Activated CD4-positive, alpha-beta T cell treated with anti-CD3 and anti-CD28 coated beads, Interleukin-2, amount 10 ng/mL, durations not matched to agents 7 days and 5 days (primary cell): ENCODE data around the gene ZBTB48. TPM values are rescaled to one million over a fixed set of nuclear protein-coding genes. Genes with fewer than 3 reads are reported as not detected.

Experiments used
- CTCF ChIA-PET: fragments of 350-600 bp; sonication (Branson Sonifier 250); formaldehyde crosslinking; loops from one replicate; lab custom pipeline; 2021; ENCODE audit warnings: antibody characterized with exemption; lab: Charles Lee
- POLR2A ChIA-PET: fragments of 350-600 bp; sonication (Branson Sonifier 250); formaldehyde crosslinking; loops from one replicate; lab custom pipeline; 2021; ENCODE audit warnings: antibody characterized with exemption; lab: Charles Lee
- DNase-seq: peaks from one replicate; pipeline ENCODE4 v3.0.0-alpha.2; 2020
- H3K27ac Mint-ChIP-seq: one replicate; pipeline ENCODE4 v1.8.0; 2021; ENCODE audit warnings: mild to moderate bottlenecking, moderate library complexity, mixed read lengths
- H3K27me3 Mint-ChIP-seq: one replicate; pipeline ENCODE4 v1.8.0; 2021; ENCODE audit warnings: mixed read lengths
- H3K36me3 Mint-ChIP-seq: one replicate; pipeline ENCODE4 v1.8.0; 2021; ENCODE audit warnings: low read depth, mixed read lengths
- H3K4me1 Mint-ChIP-seq: one replicate; pipeline ENCODE4 v1.8.0; 2021; ENCODE audit warnings: mixed read lengths
- H3K4me3 Mint-ChIP-seq: one replicate; pipeline ENCODE4 v1.8.0; 2021; ENCODE audit warnings: mild to moderate bottlenecking, moderate library complexity, mixed read lengths
- H3K9me3 Mint-ChIP-seq: one replicate; pipeline ENCODE4 v1.8.0; 2021; ENCODE audit warnings: mixed read lengths
- total RNA-seq, 2 experiments: library from RNA; stranded (reverse); gene quantifications; one replicate each; pipeline ENCODE4 v1.2.3, GENCODE V29; 2021

Gene ZBTB48
- total RNA-seq = 10 to 100 TPM; 40.4 to 42.9 TPM

DNA sequence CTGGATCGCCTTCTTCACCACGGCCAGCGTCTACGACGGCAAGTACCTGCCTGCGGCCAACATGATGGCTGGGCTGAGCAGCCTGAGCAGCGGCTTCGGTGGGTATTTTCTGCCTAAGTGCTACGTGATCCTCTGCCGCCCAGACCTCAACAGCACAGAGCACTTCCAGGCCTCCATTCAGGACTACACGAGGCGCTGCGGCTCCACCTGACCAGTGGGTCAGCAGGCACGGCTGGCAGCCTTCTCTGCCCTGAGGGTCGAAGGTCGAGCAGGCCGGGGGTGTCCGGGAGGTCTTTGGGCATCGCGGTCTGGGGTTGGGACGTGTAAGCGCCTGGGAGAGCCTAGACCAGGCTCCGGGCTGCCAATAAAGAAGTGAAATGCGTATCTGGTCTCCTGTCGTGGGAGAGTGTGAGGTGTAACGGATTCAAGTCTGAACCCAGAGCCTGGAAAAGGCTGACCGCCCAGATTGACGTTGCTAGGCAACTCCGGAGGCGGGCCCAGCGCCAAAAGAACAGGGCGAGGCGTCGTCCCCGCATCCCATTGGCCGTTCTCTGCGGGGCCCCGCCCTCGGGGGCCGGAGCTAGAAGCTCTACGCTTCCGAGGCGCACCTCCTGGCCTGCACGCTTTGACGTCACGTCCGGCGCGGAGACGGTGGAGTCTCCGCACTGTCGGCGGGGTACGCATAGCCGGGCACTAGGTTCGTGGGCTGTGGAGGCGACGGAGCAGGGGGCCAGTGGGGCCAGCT lies at the start of gene ZBTB48:
ZBTB48 (plus strand) TSS at position 621 of the 745 bp plus-strand sequence. CDS start 616 bp downstream, outside the sequence.
- H3K27ac Mint-ChIP-seq = peak within 1 kb of the TSS; percentile 98
- H3K9me3 Mint-ChIP-seq = no peaks in the 10 kb centered on the region
- CTCF ChIA-PET = interaction anchor here (1.2 to 7.3 kb wide), 6 partner anchors 8 to 40 kb away, joined by 3 to 49 read pairs (median 4); partner anchors contain the start of genes NOL9 and TAS1R1
- no peaks in the 10 kb centered on the region for H3K27me3 Mint-ChIP-seq
- POLR2A ChIA-PET = no interaction called here
- H3K36me3 Mint-ChIP-seq = peaks cover 4% of the 10 kb centered on the region
- H3K4me1 Mint-ChIP-seq = peaks cover 37% of the 10 kb centered on the region
- H3K4me3 Mint-ChIP-seq = peak within 1 kb of the TSS; percentile 98
- DNase-seq = peak; percentile 98

DNA sequence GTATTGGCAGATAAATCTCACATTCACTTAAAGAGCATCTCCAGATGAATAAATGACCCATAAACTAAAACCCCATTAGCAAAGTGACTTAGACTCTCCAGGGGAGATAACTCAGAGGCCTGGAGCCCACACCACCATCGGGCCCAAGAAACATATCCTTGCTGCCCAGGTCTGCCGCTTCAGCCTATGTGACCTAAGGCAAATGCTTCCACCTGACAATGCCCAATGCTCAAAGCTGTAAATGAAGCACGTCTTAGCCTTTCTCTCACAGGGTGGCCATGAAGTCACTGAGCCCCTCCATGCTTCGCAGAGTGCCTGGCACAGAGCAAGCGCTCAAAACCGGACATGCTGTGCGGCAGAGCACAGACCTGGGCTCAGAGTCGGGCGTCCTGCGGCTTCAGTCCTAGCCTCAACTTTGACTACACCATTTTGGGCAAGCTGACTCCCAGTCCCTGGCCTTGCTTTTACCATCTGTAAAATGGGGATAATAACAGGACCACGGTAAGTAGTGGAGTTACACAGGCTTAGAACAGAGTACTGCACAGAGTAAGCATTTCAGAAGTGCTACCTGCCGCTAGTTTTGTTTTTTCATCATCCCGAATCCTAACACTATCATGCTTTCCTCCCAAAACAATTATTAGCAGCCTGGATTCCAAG lies 49.2 kb upstream of the ZBTB48 start:
- ChIA-PET CTCF (interaction anchor here (0.7 to 1.4 kb wide), 2 partner anchors 21 to 38 kb away, joined by 3 read pairs; no protein-coding TSS in a partner anchor), POLR2A (no interaction called here)
- H3K9me3 Mint-ChIP-seq = no peaks in the 10 kb centered on the region
- H3K27ac Mint-ChIP-seq = no peak overlapping the region
- no peak overlapping the region for H3K4me3 Mint-ChIP-seq
- H3K27me3 Mint-ChIP-seq = no peaks in the 10 kb centered on the region
- no peak for DNase-seq
- H3K36me3 Mint-ChIP-seq = peaks cover 48% of the 10 kb centered on the region
- H3K4me1 Mint-ChIP-seq = peaks cover 3% of the 10 kb centered on the region

DNA sequence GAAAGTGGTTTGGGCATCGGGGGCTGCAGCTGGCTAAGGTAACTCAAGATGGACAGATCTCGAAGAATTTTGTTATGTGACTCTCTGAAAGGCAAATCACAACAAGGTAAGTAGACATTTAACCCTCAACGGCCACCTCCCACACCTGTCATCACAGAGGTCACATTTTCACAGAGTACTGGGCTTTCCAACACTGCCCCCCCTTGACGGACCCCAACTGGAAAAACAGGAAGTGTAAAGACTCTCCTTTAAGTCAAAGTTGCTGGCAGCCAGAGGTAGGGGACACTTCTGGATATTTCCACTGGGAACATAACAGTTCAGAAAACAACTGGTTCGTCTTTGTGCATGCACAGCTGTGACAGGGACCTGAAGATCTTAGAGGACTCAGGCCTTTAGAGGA lies 47.8 kb upstream of the ZBTB48 start:
- Mint-ChIP-seq H3K9me3 (no peaks in the 10 kb centered on the region), H3K27ac (no peak overlapping the region), H3K4me1 (peaks cover 3% of the 10 kb centered on the region), H3K4me3 (no peak overlapping the region), H3K36me3 (peaks cover 38% of the 10 kb centered on the region), H3K27me3 (no peaks in the 10 kb centered on the region)
- ChIA-PET CTCF (interaction anchor here (1.4 kb wide), 1 partner anchor 40 kb away, joined by 3 read pairs; no protein-coding TSS in a partner anchor), POLR2A (no interaction called here)
- DNase-seq = no peak

DNA sequence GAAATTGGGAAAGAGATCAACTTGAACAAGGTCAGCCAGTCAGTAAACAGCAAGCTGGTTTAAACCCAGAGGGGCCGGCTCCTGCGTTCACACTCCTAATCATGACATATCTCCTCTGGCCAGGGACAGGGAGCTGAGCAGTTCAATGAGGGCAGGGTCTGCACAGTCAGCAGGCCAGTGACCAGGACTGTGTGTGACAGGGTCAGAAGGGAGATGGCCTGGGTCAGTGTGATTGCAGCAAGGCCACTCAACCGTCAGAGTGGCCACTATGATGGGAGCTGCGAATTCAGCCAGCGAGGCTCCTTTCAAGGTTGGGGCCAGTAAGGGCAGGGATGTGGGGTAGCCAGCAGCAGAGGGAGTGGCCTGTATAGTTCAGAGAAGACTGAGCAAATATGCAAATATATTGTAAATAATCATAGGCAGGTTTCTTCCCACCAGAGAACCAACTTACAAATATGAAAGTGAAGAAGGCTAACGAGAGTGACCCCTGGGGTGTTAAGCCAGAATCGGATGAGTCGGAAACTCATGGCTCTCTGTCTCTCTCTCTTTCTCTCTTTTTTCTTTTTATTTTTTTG lies 45.5 kb upstream of the ZBTB48 start:
- DNase-seq = no peak
- peaks cover 3% of the 10 kb centered on the region for H3K4me1 Mint-ChIP-seq
- no peak overlapping the region for H3K4me3 Mint-ChIP-seq
- CTCF ChIA-PET = interaction anchor here (1.2 to 1.4 kb wide), 2 partner anchors 20 to 27 kb away, joined by 4 read pairs; partner anchors contain the start of gene NOL9
- H3K27me3 Mint-ChIP-seq = no peaks in the 10 kb centered on the region
- H3K9me3 Mint-ChIP-seq = no peaks in the 10 kb centered on the region
- POLR2A ChIA-PET = no interaction called here
- no peak overlapping the region for H3K27ac Mint-ChIP-seq
- H3K36me3 Mint-ChIP-seq = peaks cover 36% of the 10 kb centered on the region

DNA sequence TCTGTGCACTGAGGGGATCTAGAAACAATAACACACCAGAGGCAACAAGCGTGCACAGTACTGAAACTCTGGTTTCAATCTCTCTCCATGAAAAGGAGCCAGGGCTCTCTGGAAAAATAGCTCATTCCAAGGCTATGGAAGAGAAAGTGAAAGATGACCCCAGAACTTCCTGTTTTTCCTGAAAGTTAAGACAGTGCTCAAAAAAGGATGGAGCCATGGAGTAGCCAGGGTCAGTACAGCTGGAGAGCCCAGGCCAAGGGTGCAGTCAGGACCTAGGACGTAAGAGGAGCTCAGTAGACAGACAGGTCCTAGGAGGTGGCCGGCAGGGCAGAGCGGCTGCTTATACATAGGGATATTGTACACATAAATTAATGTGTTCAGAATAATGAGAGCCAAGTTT lies 44.6 kb upstream of the ZBTB48 start:
- DNase-seq = no peak
- Mint-ChIP-seq H3K27ac (peak overlapping the region; percentile 62), H3K9me3 (no peaks in the 10 kb centered on the region), H3K27me3 (no peaks in the 10 kb centered on the region), H3K36me3 (peaks cover 38% of the 10 kb centered on the region), H3K4me3 (no peak overlapping the region), H3K4me1 (peaks cover 3% of the 10 kb centered on the region)
- POLR2A ChIA-PET = no interaction called here
- CTCF ChIA-PET = interaction anchor here (0.6 to 1.4 kb wide), 2 partner anchors 19 to 1411 kb away, joined by 3 to 4 read pairs; partner anchors contain the start of gene NOL9

DNA sequence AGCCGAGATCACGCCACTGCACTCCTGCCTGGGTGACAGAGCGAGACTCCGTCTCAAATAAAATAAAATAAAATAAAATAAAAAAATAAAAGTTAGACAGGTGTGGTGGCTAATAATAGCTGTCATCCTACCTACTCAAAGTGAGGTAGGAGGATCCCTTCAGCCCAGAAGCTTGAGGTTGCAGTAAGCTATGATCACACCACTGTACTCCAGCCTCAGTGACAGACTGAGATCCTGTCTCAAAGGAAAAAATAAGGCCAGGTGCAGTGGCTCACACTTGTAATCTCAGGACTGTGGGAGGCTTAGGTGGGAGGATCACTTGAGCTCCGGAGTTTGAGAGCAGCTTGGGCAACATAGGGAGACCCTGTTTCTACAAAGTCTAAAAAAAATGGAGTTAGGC lies 43.5 kb upstream of the ZBTB48 start:
- Mint-ChIP-seq H3K27ac (peak overlapping the region; percentile 5), H3K4me1 (peaks cover 3% of the 10 kb centered on the region), H3K27me3 (no peaks in the 10 kb centered on the region), H3K9me3 (no peaks in the 10 kb centered on the region), H3K36me3 (peaks cover 42% of the 10 kb centered on the region), H3K4me3 (no peak overlapping the region)
- ChIA-PET POLR2A (interaction anchor here (0.9 kb wide), 1 partner anchor 10 kb away, joined by 4 read pairs; no protein-coding TSS in a partner anchor), CTCF (interaction anchor here (0.6 to 1.9 kb wide), 4 partner anchors 13 to 113 kb away, joined by 3 to 4 read pairs (median 4); partner anchors contain the start of gene NOL9)
- no peak for DNase-seq

GRCh38 chr1:6538956-6539355 lies 40.8 kb upstream of the ZBTB48 start:
- POLR2A ChIA-PET = no interaction called here
- no peak overlapping the region for H3K4me3 Mint-ChIP-seq
- H3K27ac Mint-ChIP-seq = no peak overlapping the region
- no peaks in the 10 kb centered on the region for H3K9me3 Mint-ChIP-seq
- DNase-seq = no peak
- H3K4me1 Mint-ChIP-seq = peaks cover 3% of the 10 kb centered on the region
- H3K36me3 Mint-ChIP-seq = peaks cover 29% of the 10 kb centered on the region
- H3K27me3 Mint-ChIP-seq = no peaks in the 10 kb centered on the region
- CTCF ChIA-PET = no interaction called here

DNA sequence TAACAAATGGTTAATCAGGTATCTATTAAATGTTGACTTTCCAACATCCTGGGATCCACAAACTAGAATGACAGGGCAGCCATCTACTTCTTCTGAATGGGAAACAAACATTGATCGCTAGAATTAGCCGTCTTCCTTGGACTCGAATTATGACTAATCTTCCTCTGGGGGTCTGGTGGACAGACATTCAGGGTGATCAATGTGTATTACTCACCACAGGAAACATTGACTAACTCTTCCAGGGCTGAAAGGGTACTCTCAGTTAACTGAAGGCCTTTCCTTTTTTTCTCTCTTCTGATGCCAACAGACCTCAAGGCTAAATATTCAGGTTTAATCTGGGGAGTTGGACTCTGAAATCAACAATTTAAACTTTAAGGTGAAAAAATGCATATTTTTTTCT lies 35.0 kb upstream of the ZBTB48 start:
- no peak overlapping the region for H3K4me3 Mint-ChIP-seq
- peaks cover 58% of the 10 kb centered on the region for H3K36me3 Mint-ChIP-seq
- no peaks in the 10 kb centered on the region for H3K27me3 Mint-ChIP-seq
- peak overlapping the region; percentile 90 for H3K27ac Mint-ChIP-seq
- peaks cover 26% of the 10 kb centered on the region for H3K4me1 Mint-ChIP-seq
- ChIA-PET CTCF (no interaction called here), POLR2A (no interaction called here)
- DNase-seq = no peak
- H3K9me3 Mint-ChIP-seq = no peaks in the 10 kb centered on the region

GRCh38 chr1:6545276-6546112 lies 34.3 kb upstream of the ZBTB48 start:
- peak overlapping the region; percentile 90 for H3K27ac Mint-ChIP-seq
- ChIA-PET CTCF (interaction anchor here (1.2 kb wide), 1 partner anchor 8 kb away, joined by 3 read pairs; the partner anchor contains the start of gene NOL9), POLR2A (no interaction called here)
- H3K4me1 Mint-ChIP-seq = peaks cover 26% of the 10 kb centered on the region
- peak overlapping the region; percentile 31 for H3K4me3 Mint-ChIP-seq
- no peak for DNase-seq
- no peaks in the 10 kb centered on the region for H3K9me3 Mint-ChIP-seq
- no peaks in the 10 kb centered on the region for H3K27me3 Mint-ChIP-seq
- peaks cover 61% of the 10 kb centered on the region for H3K36me3 Mint-ChIP-seq

DNA sequence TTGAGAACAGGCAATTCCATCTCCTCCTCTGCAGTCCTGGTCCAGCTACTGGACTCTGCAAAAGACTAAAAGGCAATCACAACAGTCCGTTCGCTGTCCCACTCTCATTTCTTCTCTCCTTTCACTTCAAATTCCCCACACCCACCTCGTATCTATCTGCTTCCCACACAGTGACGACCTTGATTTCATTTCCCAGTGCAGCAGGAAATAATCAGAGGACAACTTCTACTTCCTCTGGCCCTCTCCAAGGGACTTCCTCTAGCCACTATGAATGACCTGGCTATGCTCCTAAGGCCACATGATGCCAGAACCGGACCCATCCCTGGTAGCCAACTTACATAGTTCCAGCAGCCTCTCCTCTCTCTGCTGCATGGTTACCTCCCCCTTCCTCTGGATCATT lies 33.5 kb upstream of the ZBTB48 start:
- Mint-ChIP-seq H3K36me3 (peaks cover 55% of the 10 kb centered on the region), H3K27ac (peak overlapping the region; percentile 90), H3K27me3 (no peaks in the 10 kb centered on the region), H3K4me3 (peak overlapping the region; percentile 2), H3K9me3 (no peaks in the 10 kb centered on the region), H3K4me1 (peaks cover 26% of the 10 kb centered on the region)
- no peak for DNase-seq
- POLR2A ChIA-PET = no interaction called here
- CTCF ChIA-PET = interaction anchor here (1.2 kb wide), 1 partner anchor 8 kb away, joined by 3 read pairs; the partner anchor contains the start of gene NOL9

DNA sequence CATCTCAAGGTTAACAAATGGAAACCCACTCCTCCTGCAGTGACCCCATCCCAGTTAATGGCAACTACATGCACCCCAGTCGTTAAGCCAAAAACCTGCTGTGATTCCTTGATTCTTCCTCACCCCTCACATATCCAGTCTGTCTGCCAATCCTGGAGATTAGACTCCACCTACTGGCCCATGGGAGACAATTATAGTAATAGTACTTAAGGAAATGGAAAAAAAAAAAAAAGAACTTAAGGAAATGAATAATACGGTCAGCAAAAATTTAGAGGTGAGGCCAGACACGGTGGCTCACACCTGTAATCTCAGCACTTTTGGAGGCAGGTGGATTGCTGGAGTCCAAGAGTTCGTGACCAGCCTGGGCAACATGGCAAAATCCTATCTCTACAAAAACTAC lies 32.5 kb upstream of the ZBTB48 start:
- peak overlapping the region; percentile 90 for H3K27ac Mint-ChIP-seq
- no peaks in the 10 kb centered on the region for H3K27me3 Mint-ChIP-seq
- CTCF ChIA-PET = interaction anchor here (2.1 kb wide), 1 partner anchor 34 kb away, joined by 4 read pairs; no protein-coding TSS in a partner anchor
- DNase-seq = no peak
- POLR2A ChIA-PET = no interaction called here
- peaks cover 52% of the 10 kb centered on the region for H3K36me3 Mint-ChIP-seq
- no peaks in the 10 kb centered on the region for H3K9me3 Mint-ChIP-seq
- H3K4me3 Mint-ChIP-seq = no peak overlapping the region
- peaks cover 28% of the 10 kb centered on the region for H3K4me1 Mint-ChIP-seq
